ENCODE results near the gene NUBP1.

DNA sequence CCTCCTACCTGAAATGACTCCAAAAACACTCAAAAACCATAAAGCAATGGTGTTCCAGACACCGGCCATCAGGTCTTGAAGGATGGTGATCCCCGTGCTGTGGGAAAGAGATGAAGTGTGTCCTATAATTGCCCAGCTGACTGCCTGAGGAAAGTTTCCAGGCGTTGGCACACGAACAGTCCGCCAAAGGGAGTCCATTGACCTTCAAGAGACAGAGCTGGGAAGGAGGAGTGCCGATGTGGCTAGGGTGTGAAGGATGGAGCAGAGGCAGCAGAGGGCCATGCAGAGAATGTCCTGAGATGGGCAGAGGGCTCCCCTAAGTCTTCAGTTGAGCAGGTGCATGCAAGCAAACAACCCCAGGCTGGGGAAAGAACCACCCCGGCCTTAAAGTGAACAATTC lies 11.9 kb upstream of the NUBP1 start:
- TF ChIP-seq, protein P1, sequence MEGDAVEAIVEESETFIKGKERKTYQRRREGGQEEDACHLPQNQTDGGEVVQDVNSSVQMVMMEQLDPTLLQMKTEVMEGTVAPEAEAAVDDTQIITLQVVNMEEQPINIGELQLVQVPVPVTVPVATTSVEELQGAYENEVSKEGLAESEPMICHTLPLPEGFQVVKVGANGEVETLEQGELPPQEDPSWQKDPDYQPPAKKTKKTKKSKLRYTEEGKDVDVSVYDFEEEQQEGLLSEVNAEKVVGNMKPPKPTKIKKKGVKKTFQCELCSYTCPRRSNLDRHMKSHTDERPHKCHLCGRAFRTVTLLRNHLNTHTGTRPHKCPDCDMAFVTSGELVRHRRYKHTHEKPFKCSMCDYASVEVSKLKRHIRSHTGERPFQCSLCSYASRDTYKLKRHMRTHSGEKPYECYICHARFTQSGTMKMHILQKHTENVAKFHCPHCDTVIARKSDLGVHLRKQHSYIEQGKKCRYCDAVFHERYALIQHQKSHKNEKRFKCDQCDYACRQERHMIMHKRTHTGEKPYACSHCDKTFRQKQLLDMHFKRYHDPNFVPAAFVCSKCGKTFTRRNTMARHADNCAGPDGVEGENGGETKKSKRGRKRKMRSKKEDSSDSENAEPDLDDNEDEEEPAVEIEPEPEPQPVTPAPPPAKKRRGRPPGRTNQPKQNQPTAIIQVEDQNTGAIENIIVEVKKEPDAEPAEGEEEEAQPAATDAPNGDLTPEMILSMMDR (IDR thresholded peaks at IDR 0.05) = no peak
- no peak for TF ChIP-seq EZH2phosphoT487 (IDR thresholded peaks at IDR 0.05)
